HG03460 (cell line): ENCODE measurements around the gene DYNC1I1.

Experiments used
- ATAC-seq: cut with Tn5 transposase; IDR thresholded peaks from one replicate; pipeline ENCODE4 v1.9.1; 2021; ENCODE audit not compliant: unreplicated experiment

Gene DYNC1I1

GRCh38 chr7:96014617-96015016, 242.3 kb downstream of the DYNC1I1 start:
- ATAC-seq, result no peak

- ATAC-seq, result no peak
Measured at GRCh38 chr7:96016056-96016586, 243.8 kb downstream of the DYNC1I1 start.

- no peak for ATAC-seq
Measured at GRCh38 chr7:96016735-96017134, 244.4 kb downstream of the DYNC1I1 start.

- no peak for ATAC-seq
Measured at GRCh38 chr7:96017877-96018276, 245.5 kb downstream of the DYNC1I1 start.

GRCh38 chr7:96021568-96021967, 249.2 kb downstream of the DYNC1I1 start:
- no peak for ATAC-seq

- ATAC-seq, result no peak
Measured at GRCh38 chr7:96023387-96023786, 251.0 kb downstream of the DYNC1I1 start.

- ATAC-seq, result no peak
Measured at GRCh38 chr7:96026010-96026409, 253.7 kb downstream of the DYNC1I1 start.

- no peak for ATAC-seq
Measured at GRCh38 chr7:96026611-96027010, 254.3 kb downstream of the DYNC1I1 start.

- ATAC-seq, result no peak
Measured at GRCh38 chr7:96028729-96029128, 256.4 kb downstream of the DYNC1I1 start.

- no peak for ATAC-seq
Measured at GRCh38 chr7:96033009-96033598, 260.8 kb downstream of the DYNC1I1 start.

- ATAC-seq, result no peak
Measured at GRCh38 chr7:96034940-96035727, 262.8 kb downstream of the DYNC1I1 start.

GRCh38 chr7:96040250-96040772, 268.0 kb downstream of the DYNC1I1 start:
- ATAC-seq, result no peak

- no peak for ATAC-seq
Measured at GRCh38 chr7:96041171-96041570, 268.8 kb downstream of the DYNC1I1 start.

GRCh38 chr7:96045181-96045580, 272.8 kb downstream of the DYNC1I1 start:
- ATAC-seq, result no peak

GRCh38 chr7:96045919-96046318, 273.6 kb downstream of the DYNC1I1 start:
- ATAC-seq, result no peak

- ATAC-seq, result no peak
Measured at GRCh38 chr7:96052289-96052688, 279.9 kb downstream of the DYNC1I1 start.

GRCh38 chr7:96052860-96053470, 280.6 kb downstream of the DYNC1I1 start:
- no peak for ATAC-seq

- no peak for ATAC-seq
Measured at GRCh38 chr7:96055717-96056116, 283.4 kb downstream of the DYNC1I1 start.

- no peak for ATAC-seq
Measured at GRCh38 chr7:96059075-96059474, 286.7 kb downstream of the DYNC1I1 start.

GRCh38 chr7:96061009-96061408, 288.7 kb downstream of the DYNC1I1 start:
- ATAC-seq, result no peak

GRCh38 chr7:96061844-96062243, 289.5 kb downstream of the DYNC1I1 start:
- ATAC-seq, result no peak

- no peak for ATAC-seq
Measured at GRCh38 chr7:96067321-96067720, 295.0 kb downstream of the DYNC1I1 start.
